A549 treated with RU486 at 1 μM for 4 hours (cell line): ENCODE measurements around the gene DBF4B. TPM values are rescaled to one million over a fixed set of nuclear protein-coding genes. Genes with fewer than 3 reads are reported as not detected.

Experiments used
- total RNA-seq: library from RNA; stranded (reverse); fragments of 200-300 nt; extraction: Qiagen RNA extraction; gene quantifications from 5 replicates; pipeline ENCODE4 v1.2.3, GENCODE V29; 2022; ENCODE audit warnings: low read depth

The DBF4B gene, protein sequence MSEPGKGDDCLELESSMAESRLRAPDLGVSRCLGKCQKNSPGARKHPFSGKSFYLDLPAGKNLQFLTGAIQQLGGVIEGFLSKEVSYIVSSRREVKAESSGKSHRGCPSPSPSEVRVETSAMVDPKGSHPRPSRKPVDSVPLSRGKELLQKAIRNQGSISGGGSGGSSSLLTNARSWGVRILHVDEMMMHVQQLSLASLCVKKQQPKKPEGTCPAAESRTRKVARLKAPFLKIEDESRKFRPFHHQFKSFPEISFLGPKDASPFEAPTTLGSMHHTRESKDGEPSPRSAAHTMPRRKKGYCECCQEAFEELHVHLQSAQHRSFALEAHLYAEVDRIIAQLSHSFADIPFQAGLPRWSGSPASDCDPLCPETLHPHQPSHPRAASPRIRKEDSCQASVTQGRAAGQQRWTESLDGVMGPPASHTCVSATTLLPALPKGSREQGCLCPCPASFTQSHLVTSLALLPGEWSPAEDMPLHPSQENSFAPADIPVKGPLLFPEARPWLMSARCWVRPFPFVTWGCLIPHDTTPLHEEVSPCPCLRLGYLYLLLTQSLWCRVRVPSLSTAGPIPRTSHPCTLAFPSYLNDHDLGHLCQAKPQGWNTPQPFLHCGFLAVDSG
- total RNA-seq: 24.8 to 31.7 TPM (median 29.4 TPM) in 5 replicates

GRCh38 chr17:44708401-44709263 is at the start of gene DBF4B:
DBF4B (plus strand) TSS chr17:44708665; CDS start chr17:44708821, 156 bp downstream.

GRCh38 chr17:44689477-44690217 is 18.8 kb upstream of the DBF4B start, which contains the start of gene CCDC43:
CCDC43 (minus strand) TSS chr17:44689776; CDS start chr17:44689753, 23 bp downstream.

DNA sequence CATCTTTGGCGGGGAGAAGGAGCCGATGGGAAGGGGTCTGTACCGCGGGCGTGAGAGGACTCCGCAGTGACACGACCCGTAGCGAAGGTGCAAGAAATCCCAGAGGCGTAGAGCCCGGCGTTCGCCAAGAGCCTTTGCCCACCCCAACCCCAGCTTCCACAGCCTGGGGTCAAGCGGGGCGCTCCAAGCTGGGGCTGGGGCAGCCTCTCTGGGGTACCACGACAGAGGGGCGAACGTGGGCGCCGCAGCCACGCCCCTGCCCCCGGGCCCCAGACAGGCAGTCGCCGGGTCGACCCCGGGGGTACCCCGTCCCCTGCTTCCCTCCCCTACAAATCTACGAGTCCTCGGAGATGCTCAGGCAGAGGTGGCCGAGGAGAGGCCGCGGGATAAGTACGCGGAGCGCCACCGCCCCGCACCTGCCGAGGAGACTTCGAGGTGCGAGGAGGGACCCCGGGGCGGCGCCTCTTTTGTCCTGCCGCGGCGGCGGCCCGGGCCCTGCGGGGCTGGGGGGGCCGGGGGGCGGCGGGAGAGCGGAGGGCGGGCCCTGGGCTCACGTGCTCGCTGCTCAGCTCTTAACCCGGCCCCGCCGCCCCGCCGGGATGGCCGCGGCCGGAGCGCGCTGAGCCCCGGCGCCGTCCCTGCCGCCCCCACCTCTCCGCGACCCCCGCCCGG is 50.1 kb downstream of the DBF4B start, which contains the start of gene ADAM11:
Gene ADAM11 (plus strand): TSS at position 575 of the 672 bp plus-strand sequence. CDS start 212 bp downstream, outside the sequence.

Other genes starting within 250 kb of the DBF4B start
- 16.7 to 23.4 TPM (median 22.4 TPM) in 5 replicates for gene GPATCH8, start 205.3 kb upstream of the DBF4B start, total RNA-seq
- 27.7 to 45.7 TPM (median 39.2 TPM) in 5 replicates for gene FZD2, start 151.2 kb upstream of the DBF4B start, total RNA-seq
- gene MEIOC, start 52.2 kb upstream of the DBF4B start, total RNA-seq: 1.3 to 3.3 TPM (median 2.5 TPM) in 5 replicates
- gene CCDC43, start 18.9 kb upstream of the DBF4B start, total RNA-seq: 21.6 to 42.5 TPM (median 31.2 TPM) in 5 replicates
- gene ADAM11, start 50.3 kb downstream of the DBF4B start, total RNA-seq: 1.9 to 2.5 TPM (median 2.2 TPM) in 5 replicates
- gene GJC1, start 121.6 kb downstream of the DBF4B start, total RNA-seq: 31.8 to 39.3 TPM (median 36.7 TPM) in 5 replicates
- gene HIGD1B, start 139.2 kb downstream of the DBF4B start, total RNA-seq: not detected in 5 replicates
- 140 to 187 TPM (median 159 TPM) in 5 replicates for gene EFTUD2, start 190.8 kb downstream of the DBF4B start, total RNA-seq
- gene GFAP, start 206.8 kb downstream of the DBF4B start, total RNA-seq: 0.29 to 1.3 TPM (median 0.61 TPM) in 5 replicates
- gene KIF18B, start 239.1 kb downstream of the DBF4B start, total RNA-seq: 27.9 to 41.2 TPM (median 36.3 TPM) in 5 replicates